GM21515 (cell line): Measurements from ENCODE around the gene PHC2.
A peak's percentile ranks its signal among the peaks of the same experiment; 100 is the strongest.
"Not testable (repeated sequence)": the region's sequence is repeated elsewhere in the genome, so short reads cannot be mapped to it uniquely, and the experiment has no call there.

ENCODE experiments used
- ATAC-seq: cut with Tn5 transposase; IDR thresholded peaks from one replicate; pipeline ENCODE4 v1.9.1; 2021; ENCODE audit not compliant: unreplicated experiment

PHC2 gene

GRCh38 chr1:33296824-33297223 lies 134.1 kb downstream of the PHC2 start:
- no peak for ATAC-seq

- ATAC-seq: no peak
Observed at GRCh38 chr1:33296082-33296458, 134.8 kb downstream of the PHC2 start.

- ATAC-seq: peak; percentile 71
Observed at GRCh38 chr1:33295450-33296081, 135.3 kb downstream of the PHC2 start.

- no peak for ATAC-seq
Observed at GRCh38 chr1:33295023-33295422, 135.9 kb downstream of the PHC2 start.

- no peak for ATAC-seq
Observed at GRCh38 chr1:33294071-33295010, 136.6 kb downstream of the PHC2 start.

- ATAC-seq: no peak
Observed at GRCh38 chr1:33292726-33293340, 138.1 kb downstream of the PHC2 start.

GRCh38 chr1:33290615-33291014 lies 140.3 kb downstream of the PHC2 start:
- ATAC-seq: not testable (repeated sequence)

GRCh38 chr1:33289858-33290154 lies 141.1 kb downstream of the PHC2 start:
- ATAC-seq: no peak

GRCh38 chr1:33288976-33289857 lies 141.7 kb downstream of the PHC2 start:
- no peak for ATAC-seq

GRCh38 chr1:33287317-33287716 lies 143.6 kb downstream of the PHC2 start:
- no peak for ATAC-seq

- ATAC-seq: no peak
Observed at GRCh38 chr1:33286451-33287185, 144.3 kb downstream of the PHC2 start.

- no peak for ATAC-seq
Observed at GRCh38 chr1:33284049-33284448, 146.8 kb downstream of the PHC2 start.

- no peak for ATAC-seq
Observed at GRCh38 chr1:33282791-33283190, 148.1 kb downstream of the PHC2 start.

- ATAC-seq: no peak
Observed at GRCh38 chr1:33281554-33282303, 149.2 kb downstream of the PHC2 start.

- no peak for ATAC-seq
Observed at GRCh38 chr1:33280091-33280661, 150.7 kb downstream of the PHC2 start.

GRCh38 chr1:33277488-33278084 lies 153.3 kb downstream of the PHC2 start:
- no peak for ATAC-seq

- no peak for ATAC-seq
Observed at GRCh38 chr1:33276573-33277298, 154.2 kb downstream of the PHC2 start.
